GM15510 (cell line): ENCODE data around the gene ATXN10.

Experiments
- POLR2A ChIP-seq: IDR thresholded peaks from 3 replicates; pipeline ENCODE4 v1.6.1; 2011; ENCODE audit warnings: borderline replicate concordance; ENCODE audit not compliant: insufficient read length; ENCODE audit errors: extremely low read depth

The ATXN10 gene

GRCh38 chr22:45639747-45640102 lies 31.9 kb upstream of the ATXN10 start:
- no peak for TF ChIP-seq POLR2A

GRCh38 chr22:45640291-45640940 lies 31.2 kb upstream of the ATXN10 start:
- no peak for TF ChIP-seq POLR2A

- TF ChIP-seq POLR2A = no peak
These were observed 30.6 kb upstream of the ATXN10 start for GRCh38 chr22:45640941-45641621.

- TF ChIP-seq POLR2A = no peak
These were observed 28.6 kb upstream of the ATXN10 start for GRCh38 chr22:45642986-45643385.

GRCh38 chr22:45644714-45645113 lies 26.9 kb upstream of the ATXN10 start:
- TF ChIP-seq POLR2A = no peak

GRCh38 chr22:45645150-45645525 lies 26.5 kb upstream of the ATXN10 start:
- TF ChIP-seq POLR2A = no peak

- no peak for TF ChIP-seq POLR2A
These were observed 25.9 kb upstream of the ATXN10 start for GRCh38 chr22:45645526-45646414.

GRCh38 chr22:45647532-45648225 lies 24.0 kb upstream of the ATXN10 start:
- no peak for TF ChIP-seq POLR2A

GRCh38 chr22:45648301-45649117 lies 23.1 kb upstream of the ATXN10 start:
- TF ChIP-seq POLR2A = no peak

GRCh38 chr22:45649809-45650208 lies 21.8 kb upstream of the ATXN10 start:
- no peak for TF ChIP-seq POLR2A

- TF ChIP-seq POLR2A = no peak
These were observed 20.9 kb upstream of the ATXN10 start for GRCh38 chr22:45650721-45651120.

GRCh38 chr22:45651931-45652528 lies 19.6 kb upstream of the ATXN10 start:
- TF ChIP-seq POLR2A = no peak

- no peak for TF ChIP-seq POLR2A
These were observed 15.1 kb upstream of the ATXN10 start for GRCh38 chr22:45656577-45656976.

- TF ChIP-seq POLR2A = no peak
These were observed 13.9 kb upstream of the ATXN10 start for GRCh38 chr22:45657701-45658100.
